HG02610 (cell line): Measurements from ENCODE around the gene PUSL1.

Experiments
- ATAC-seq: cut with Tn5 transposase; IDR thresholded peaks from one replicate; pipeline ENCODE4 v1.9.1; 2021; ENCODE audit warnings: mild to moderate bottlenecking, moderate library complexity; ENCODE audit not compliant: unreplicated experiment

PUSL1 gene, protein sequence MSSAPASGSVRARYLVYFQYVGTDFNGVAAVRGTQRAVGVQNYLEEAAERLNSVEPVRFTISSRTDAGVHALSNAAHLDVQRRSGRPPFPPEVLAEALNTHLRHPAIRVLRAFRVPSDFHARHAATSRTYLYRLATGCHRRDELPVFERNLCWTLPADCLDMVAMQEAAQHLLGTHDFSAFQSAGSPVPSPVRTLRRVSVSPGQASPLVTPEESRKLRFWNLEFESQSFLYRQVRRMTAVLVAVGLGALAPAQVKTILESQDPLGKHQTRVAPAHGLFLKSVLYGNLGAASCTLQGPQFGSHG

DNA sequence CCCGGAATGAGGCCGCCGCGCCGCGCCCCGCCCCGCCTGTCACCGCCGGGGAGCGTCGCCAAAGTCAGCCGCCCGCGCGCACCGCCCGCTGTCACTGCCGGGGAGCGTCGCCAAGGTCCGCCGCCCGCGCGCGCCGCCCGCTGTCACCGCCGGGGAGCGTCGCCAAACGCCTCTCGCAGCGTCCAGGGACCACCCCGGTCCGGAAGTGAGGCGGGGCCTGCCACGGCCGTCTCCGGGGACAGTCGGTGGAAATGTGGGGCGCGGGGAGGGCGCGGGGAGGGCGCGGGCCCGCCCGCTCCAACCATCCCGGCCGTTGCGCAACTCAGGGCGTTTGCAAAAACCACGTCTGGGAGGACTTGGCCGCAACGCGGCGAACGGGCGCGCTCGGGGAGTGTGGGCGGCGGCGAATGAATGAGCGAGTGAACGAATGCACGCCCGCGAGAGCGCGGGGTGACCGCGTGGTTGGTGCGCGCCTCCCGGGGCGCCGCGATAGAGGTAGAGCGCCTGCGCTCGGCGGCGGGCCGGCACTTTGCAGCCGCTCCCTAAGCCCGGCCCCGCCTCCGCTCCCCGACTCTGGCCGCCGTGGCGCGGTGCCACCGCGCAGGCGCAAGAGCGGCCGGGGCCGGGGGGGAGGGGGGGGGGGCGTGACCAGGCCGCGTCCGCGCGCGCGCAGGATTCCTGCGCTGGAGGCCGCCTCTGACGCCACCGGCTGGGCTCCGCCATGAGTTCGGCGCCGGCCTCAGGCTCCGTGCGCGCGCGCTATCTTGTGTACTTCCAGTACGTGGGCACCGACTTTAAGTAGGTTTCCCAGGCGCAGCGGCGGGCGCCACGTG is at the start of gene PUSL1, which contains the start of gene ACAP3:
TSS of gene PUSL1 (plus strand) at position 675 of the 833 bp plus-strand sequence. CDS start at position 722, 47 bp downstream.
TSS of gene ACAP3 (minus strand) at position 8 of the 833 bp plus-strand sequence. CDS start 115 bp downstream, outside the sequence.
- peak; percentile 50 for ATAC-seq

DNA sequence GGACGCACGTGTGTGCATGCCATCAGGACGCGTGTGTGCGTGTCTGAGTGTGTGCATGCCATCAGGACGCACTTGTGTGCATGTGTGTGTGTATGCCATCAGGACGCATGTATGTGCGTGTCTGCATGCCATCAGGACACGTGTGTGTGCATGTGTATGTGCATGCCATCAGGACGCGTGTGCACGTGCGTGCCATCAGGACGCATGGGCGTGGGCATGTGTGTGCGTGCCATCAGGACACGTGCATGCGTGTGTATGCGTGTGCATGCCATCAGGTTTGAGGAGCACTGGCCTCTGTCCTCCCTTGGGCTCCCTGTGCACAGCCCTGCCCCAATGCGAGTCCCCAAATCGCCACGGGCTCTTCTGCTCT is 49.3 kb upstream of the PUSL1 start:
- no peak for ATAC-seq

DNA sequence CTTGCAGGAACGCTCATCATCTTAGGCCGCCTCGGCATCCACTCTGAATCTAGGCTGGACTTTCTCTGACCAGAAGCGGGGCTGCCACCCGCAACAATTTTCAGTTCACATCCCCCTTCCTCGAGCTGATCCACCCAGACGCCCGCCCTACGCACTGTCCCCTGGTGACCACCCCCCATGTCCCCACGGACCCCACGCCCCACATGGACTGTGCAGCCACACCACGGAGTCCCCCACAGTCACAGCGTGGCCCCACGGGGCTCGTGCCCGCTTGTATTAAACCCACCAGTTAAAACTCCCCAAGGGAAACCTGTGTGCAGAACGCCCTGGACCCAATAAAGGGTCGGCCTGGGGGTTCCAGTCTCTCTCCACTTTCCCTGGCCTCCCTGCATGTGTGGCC is 48.9 kb upstream of the PUSL1 start:
- no peak for ATAC-seq

DNA sequence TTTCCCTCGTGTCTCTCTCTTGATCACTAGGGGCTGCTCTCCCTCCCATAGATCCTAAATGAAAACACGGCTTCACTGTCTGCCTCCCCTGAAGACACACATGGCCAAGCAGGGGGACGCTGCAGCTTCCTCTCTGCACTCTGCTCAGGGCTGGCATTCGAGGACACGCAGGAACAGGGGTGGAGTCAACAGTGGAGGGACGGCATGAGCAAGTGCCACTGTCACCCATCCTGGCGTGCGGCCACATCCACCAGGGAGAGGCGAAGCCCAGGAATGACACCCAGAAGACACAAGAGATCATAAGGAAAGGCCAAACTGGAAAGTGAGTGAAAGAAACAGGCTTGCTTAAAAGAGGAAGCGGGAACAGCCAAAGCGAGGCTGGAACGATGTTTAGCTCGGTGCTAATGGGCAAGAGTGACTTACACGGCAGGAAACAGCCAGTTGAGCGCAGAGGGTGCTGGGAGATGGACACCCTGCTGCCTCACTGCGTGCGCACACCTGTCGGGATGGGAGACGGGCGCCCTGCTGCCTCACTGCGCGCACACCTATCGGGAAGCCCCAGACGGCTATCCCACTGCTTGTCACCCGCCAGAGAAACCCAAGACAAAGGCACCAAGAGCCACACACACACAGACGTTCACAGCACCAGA is 48.3 kb upstream of the PUSL1 start:
- no peak for ATAC-seq

DNA sequence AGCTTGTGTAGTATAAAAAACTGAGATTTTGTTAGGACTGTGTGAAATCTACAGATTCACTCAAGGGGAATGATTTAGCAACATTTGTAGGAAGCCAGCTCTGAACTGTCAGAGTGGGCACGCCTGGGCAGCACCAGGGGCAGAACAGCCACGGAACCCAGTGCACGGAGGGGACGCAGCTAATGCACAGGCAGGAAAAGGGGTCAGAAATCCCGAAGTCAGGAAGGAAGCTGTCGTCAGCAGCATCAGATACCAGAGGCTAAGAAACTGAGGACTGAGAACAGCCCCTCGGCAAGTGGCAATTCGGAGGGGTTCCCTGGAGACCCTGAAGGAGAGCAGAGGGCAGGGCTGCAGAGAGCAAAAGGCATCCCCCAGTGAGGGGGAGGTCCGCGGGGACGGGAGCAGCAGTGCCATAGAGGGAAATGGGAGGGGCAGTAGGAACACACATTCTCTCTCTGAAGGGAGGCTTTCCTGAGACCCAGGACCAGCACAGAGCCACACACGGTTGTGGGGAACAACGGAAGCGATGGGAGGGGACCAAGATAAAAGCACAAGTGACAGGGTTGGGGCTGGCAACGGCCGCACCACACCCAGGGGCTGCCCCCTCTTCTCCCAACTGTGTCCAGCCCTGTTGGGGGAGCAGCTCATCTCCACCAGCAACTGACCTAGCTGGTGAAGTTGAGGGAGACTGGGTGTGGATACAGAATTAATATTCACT is 47.4 kb upstream of the PUSL1 start:
- no peak for ATAC-seq

DNA sequence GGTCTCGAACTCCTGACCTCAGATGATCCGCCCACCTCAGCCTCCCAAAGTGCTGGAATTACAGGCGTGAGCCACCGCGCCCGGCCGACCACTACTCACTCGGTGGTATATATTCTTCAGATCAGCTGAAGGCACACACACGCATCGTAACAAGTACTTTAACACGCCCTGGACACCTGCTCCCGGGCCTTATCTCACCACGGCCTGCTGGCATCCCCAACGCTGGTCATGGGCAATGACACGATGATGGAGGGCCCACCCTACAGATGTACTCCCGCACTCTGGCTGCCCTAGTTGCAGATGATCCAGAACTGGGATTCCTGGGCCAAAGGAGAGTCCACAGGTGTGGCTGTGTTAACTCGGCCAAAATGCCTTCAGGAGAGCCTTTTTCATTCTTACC is 46.3 kb upstream of the PUSL1 start:
- ATAC-seq, result no peak

DNA sequence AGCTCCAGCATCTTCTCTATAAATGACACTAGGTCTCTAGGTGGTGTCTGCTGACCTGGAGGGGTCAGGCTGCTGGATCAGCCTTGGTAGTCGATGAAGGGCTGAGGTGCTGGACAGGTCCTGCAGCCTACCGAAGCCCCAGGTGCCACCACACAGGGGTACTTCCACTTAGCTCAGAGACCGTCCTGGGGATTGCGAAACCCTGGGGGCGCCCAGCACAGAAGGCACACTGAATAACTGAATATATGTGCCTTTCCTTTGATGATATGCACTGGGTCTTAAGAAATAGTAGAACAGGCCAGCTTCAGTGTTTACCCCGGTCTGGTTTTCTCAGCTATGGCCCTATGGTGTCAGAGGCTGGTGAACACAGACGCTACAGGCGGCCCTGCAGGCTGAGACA is 45.6 kb upstream of the PUSL1 start:
- no peak for ATAC-seq

DNA sequence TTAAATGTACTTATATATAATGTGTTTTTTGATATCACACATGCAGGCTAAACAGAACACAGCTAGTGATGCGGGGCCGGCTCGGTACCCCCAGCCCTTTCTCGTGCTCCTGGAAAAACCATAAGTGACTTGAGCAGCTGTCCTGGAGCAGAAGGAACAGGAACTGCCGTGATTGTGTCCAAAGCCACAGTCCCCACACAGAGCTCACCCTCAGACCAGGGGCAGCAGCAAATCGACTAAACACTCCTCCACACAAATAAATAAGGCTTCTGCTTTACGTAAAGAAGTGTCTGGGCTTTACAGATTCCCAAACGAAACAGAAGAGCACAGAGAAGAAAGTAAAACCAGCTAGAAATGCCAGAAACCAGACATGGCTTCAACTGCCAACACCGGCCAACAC is 44.4 kb upstream of the PUSL1 start:
- no peak for ATAC-seq

DNA sequence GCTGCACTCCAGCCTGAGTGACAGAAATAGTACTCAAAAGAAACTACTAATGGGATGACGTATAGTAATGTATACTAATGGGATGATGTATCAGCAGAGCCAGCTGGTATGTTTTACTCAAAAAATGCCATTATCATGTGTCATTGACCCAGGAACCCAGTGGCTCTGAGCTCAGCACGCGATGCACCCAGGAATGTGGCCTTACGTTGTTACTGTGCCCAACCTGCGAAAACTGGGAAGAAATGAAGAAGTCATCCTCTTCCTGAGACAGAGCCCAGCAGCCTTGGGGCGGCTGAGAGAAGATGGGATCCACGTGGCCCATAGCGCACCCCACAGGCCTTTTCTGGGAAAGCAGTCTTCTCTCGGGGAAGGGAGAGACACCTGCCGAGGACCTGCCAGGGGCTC is 43.5 kb upstream of the PUSL1 start:
- ATAC-seq, result no peak

DNA sequence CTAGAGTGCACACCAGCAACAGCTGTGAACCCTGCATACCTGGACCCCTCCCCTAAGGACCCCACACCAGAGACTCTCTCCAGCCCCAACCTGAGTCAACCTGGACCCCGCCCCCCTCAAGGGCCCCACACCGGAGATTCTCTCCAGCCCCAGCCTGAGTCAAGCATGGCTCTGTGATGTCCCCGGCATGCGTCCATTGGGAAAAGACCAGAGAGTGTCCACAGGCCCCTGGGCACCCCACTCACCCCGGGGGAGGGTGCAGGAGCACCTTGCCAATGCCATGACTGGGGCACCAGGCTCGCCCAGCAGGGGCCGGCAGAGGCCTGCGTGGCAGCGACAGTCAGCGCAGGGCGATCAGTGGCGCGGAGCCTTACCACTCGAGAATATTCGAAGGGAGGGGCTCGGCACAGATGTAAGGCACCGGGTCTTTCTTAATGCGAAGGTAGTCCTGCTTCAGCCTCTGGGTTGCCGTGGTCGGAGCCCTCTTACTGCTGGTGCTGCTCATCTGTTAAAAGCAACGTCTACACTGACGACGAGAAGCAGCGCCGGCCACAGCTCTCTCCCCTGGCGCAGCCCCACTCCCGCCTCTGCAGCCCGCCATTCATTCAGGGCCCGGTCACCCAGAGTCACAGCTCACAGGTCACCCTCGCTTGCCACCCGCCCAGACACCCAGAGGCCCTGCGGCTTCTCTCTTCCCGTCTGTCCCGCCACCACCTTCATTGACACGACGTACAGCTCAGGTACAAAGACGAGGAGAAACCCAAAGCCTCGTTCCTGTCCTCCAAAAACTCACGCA is 40.7 kb upstream of the PUSL1 start:
- ATAC-seq, result no peak

DNA sequence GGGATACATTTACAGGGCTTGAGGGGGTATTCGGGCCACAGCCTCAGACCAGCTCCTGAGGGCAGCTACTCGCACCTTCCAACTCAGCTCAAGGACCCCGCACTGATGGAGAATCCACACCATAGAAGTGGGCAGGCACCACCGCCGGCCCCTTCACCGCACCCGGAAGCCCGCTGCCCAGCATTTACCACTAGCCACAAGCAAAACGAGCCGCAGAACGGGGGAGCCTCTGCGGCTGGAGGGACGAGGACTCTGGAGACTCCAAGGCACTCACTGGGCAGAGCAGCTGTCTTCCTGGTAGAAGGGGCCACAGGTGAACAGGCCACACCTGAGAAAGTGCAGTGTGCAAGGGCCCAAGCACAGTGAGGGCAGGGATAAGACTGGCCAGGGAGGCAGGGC is 40.1 kb upstream of the PUSL1 start:
- ATAC-seq, result no peak

DNA sequence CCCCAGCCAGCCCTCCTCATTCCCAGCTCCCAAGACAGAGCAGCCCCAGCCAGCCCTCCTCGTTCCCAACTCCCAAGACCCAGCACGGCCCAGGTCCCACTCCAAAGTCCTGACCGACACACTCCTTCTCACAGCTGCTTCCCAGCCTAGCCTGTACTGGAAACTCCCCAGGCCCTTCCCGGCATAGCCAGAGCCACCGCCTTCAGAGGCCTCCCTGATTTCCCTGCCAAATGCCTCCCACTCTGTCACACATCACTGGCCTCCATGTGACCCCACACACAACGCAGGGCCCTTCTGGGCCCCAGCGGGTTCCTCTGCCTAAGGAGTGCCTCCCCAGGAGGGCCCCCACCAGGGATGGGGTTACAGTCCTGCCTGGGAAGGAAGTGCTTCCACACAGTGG is 37.6 kb upstream of the PUSL1 start:
- no peak for ATAC-seq

DNA sequence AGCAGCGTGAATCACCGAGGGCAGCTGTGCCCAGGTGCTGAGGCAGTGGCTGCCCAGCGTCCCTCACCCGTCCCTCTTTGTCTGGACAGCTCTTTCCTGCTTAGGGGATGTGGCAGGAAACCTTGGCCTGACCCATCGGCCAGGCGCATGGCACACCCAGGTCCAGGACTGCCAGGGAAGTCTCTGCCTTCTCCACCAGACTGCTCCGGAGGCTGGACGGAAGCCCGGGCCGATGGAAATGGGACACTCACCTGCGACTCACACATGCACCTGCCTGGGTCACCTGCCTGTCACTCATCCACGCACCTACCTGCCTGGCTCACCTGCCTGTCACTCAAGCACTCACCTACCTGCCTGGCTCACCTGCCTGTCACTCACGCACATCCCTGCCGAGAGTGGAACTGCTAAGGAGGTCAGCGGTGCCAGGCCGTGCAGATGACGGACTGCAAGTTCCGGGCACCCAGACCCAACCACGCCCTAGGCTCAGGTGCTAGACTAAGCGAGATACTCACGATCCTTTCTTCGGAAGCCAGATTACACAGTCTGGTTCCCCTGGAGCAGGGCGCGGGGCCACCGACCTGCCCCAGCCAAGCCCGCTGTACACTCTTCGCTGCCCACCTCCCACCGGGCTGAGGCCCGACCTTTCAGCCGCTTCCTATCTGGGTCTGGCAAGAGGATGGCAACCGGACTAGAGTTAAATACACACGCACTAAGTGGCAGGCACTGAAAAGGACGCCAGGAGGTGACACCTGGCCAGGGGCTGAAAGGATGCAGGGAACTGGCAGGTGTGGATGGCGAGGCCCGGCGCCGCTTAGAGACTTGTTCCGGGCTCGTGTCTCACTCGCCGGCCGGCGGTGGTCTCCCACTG is 35.8 kb upstream of the PUSL1 start:
- no peak for ATAC-seq

DNA sequence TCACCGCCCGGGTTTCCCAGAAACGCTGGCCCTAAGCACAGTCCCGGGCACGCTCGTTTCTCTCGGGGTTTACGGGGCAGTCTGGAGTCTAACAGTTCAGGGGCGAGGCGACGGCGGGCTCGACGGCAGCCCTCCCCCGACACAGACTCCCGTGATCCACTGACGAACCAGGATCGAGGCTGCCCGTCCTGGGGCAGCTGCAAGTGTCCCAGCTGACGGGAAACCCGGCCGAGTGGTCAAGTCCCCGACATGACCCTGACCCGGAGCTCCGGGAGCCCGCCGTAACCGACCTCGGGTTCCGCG is 35.2 kb upstream of the PUSL1 start:
- ATAC-seq, result peak; percentile 16

DNA sequence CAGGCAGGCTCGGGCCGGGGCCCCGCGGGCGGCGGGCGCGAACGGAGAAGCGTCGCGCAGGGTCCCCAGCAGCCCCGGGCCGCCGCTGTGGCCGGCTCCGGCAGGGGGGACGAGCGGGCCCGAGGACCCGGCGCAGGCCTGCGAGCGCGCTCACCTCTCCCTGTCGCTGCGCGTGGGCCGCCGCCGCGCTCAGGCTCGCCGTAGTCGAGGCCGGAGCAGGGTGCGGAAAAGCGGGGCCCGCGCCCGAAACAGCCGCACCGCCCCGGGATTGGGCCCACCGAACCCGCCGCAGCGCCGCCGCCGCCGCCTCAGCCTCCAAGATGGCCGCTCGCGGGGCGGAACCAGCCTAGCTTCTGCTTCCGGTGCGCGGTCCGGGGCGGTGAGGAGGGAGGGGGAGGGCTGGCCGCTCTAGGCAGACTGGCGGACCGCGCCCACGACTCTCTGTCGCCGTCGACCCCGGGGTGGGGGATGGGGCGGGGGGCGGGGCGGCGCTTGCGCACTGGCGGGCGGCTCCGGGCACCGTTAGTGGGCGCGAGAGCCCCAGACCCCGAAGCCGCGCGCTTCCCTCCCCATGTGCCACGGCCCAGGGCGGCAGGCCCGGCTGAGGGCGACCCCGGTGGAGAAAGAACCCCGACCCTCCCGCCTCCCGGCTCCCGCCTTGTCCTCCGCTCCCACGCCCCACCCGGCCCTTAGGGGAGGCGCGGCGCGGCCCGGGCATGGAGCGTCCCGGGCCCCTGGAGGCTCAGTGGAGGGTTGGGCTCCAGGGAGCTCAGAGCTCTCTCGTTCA is 34.7 kb upstream of the PUSL1 start, which contains the start of gene UBE2J2:
TSS of gene UBE2J2 (minus strand) at position 343 of the 787 bp plus-strand sequence. CDS start 5,862 bp downstream, outside the sequence.
- peak; percentile 74 for ATAC-seq

DNA sequence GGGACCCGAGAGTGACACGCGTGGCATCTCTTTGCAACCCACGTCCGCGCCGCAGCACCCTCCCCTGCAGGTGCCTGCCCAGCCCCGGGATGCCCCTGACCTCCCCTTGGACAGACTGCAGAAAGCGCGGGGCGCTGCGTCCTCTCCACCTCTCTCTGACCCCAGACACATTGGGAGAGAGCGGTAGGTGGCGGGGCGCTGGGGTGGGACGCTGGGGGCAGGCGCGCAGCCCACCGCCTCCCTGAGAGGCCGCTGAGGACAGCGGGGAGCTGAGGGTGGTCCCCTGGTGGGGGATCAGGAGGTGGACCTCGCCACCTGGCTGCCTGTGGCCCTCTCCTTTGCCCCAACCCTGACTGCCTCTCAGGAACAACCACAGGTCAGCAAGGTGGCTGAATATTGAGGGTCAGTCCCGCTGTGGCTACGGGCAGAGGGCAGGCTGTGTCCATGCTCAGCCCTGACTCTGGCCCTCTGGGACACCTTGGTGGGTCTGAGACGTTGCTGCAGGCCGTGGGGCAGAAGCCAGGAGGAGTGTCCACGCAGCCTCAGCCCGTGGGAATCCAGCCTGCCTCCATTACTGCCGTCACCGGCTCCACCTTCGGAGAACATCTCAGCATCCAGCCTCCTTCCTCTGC is 34.0 kb upstream of the PUSL1 start:
- ATAC-seq, result no peak

DNA sequence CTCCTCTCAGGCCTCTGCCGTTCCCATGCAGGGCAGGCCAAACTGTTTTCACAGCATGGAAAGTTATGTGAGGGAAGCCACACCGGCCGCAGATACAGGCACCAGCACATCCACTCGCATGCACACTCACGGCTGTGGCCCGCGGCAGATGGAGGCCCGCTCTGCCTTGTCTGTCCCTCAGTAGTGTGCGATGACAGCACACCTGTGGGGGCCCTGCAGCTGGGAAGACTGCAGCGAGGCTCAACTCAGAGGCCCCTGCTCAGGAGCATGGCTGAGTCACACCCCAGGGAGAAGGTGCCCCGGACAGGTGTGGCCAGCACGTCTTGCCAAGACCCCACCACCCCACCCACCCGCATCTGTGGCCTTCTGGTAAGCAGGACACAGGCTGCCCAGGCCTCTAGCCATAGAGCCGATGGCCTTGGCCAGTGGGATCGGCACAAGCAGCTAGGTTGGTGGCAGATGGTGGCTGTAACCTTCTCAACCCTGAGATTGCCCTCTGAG is 33.4 kb upstream of the PUSL1 start:
- no peak for ATAC-seq

DNA sequence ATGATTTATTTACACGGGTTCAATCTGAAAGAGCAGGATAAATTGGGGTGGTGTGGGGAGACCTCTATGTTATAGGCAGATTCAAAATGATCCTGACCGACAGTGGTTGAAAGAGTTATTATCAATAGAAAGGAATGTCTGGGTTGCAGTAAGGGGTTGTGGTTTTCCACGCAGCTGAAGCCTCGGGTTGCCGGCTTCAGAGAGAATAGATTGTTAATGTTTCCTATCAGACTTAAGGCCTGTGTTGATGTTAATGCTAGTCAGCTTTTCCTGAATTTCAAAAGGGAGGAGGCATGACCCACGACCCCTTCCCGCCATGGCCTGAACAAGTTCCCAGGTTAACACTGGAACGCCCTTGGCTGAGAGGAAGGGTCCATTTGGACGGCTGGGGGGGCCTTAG is 32.6 kb upstream of the PUSL1 start:
- ATAC-seq, result no peak
